ENCODE measurements around the gene MAPK7.

The MAPK7 gene

GRCh38 chr17:19378416-19379360 lies at the start of gene MAPK7:
Gene MAPK7, plus strand, starts transcription at chr17:19378498. Its CDS starts 403 bp downstream, at chr17:19378901.
- Histone ChIP-seq H3K9me3 (ENCODE audit: control insufficient read depth, insufficient read depth, low read depth, low read length) (no peaks in the 10 kb centered on the region), H3K4me1 (ENCODE audit: control insufficient read depth, insufficient read depth, low read length) (peaks cover 8% of the 10 kb centered on the region), H3K36me3 (ENCODE audit: control insufficient read depth in 2 of 2, insufficient read depth in 1 of 2, low read length in 2 of 2) (peaks cover 18 to 46% of the 10 kb centered on the region in 2 experiments; a peak in 2 of 3 replicates), H3K4me3 (ENCODE audit: low read depth, low read length) (peak within 1 kb of the TSS; percentile 80), H3K27ac (ENCODE audit: extremely low read depth, low read depth, low read length) (peak within 1 kb of the TSS; percentile 72)
- POLR2A ChIA-PET = interaction anchor here (0.6 to 2.5 kb wide), 29 partner anchors 9 to 777 kb away, joined by 3 to 57 read pairs (median 4); partner anchors contain the start of genes ALDH3A2, B9D1, MFAP4 and RNF112
- CTCF ChIA-PET = interaction anchor here (0.6 to 3.9 kb wide), 5 partner anchors 13 to 427 kb away, joined by 4 to 33 read pairs (median 7); partner anchors contain the start of gene B9D1
- TF ChIP-seq ZNF26 (tag by site-specific recombination; IDR thresholded peaks at IDR 0.05) = no peak
- TF ChIP-seq ZNF248 (tag by site-specific recombination; IDR thresholded peaks at IDR 0.05) = no peak
- TF ChIP-seq ZSCAN23 (tag by site-specific recombination; IDR thresholded peaks at IDR 0.05) = no peak
- TF ChIP-seq ZFP69B (tag by site-specific recombination; IDR thresholded peaks at IDR 0.05) = peak; percentile 62; the same call in 1 of the 2 replicates
- TF ChIP-seq SCRT1 (tag by site-specific recombination; IDR thresholded peaks at IDR 0.05; ENCODE audit: borderline replicate concordance) = no peak
- no peak for TF ChIP-seq ZNF404 (tag by site-specific recombination; IDR thresholded peaks at IDR 0.05)
- TF ChIP-seq ZNF624 (tag by site-specific recombination; IDR thresholded peaks at IDR 0.05) = no peak
- TF ChIP-seq ZNF558 (tag by site-specific recombination; IDR thresholded peaks at IDR 0.05) = no peak
- TF ChIP-seq GLI2 (tag by site-specific recombination; IDR thresholded peaks at IDR 0.05; ENCODE audit: borderline replicate concordance, low read depth) = no peak
- TF ChIP-seq SCRT2 (tag by site-specific recombination; IDR thresholded peaks at IDR 0.05) = no peak
- TF ChIP-seq ZSCAN18 (tag by site-specific recombination; IDR thresholded peaks at IDR 0.05) = no peak
- no peak for TF ChIP-seq ZNF548 (tag by site-specific recombination; IDR thresholded peaks at IDR 0.05)
- TF ChIP-seq ZBTB17 (tag by site-specific recombination; IDR thresholded peaks at IDR 0.05) = no peak
- no peak for TF ChIP-seq ZNF324 (tag by site-specific recombination; IDR thresholded peaks at IDR 0.05)
- no peak for TF ChIP-seq ZNF76 (tag by site-specific recombination; IDR thresholded peaks at IDR 0.05; ENCODE audit: borderline replicate concordance, low read depth)
- 0 out of 2 replicates have a peak, but pooled peaks have one; percentile 19 for TF ChIP-seq ZNF580 (tag by site-specific recombination; IDR thresholded peaks at IDR 0.05)
- no peak for TF ChIP-seq ZNF138 (tag by site-specific recombination; IDR thresholded peaks at IDR 0.05; ENCODE audit: borderline replicate concordance)
- peak; percentile 39 for TF ChIP-seq ZIC2 (tag by site-specific recombination; IDR thresholded peaks at IDR 0.05)
- TF ChIP-seq HOXC10 (CRISPR knock-in tag; IDR thresholded peaks at IDR 0.05) = no peak
- TF ChIP-seq ZNF600 (tag by site-specific recombination; IDR thresholded peaks at IDR 0.05) = no peak
- no peak for TF ChIP-seq ZNF792 (tag by site-specific recombination; IDR thresholded peaks at IDR 0.05)
- TF ChIP-seq ZNF394 (tag by site-specific recombination; IDR thresholded peaks at IDR 0.05; ENCODE audit: borderline replicate concordance) = no peak
- no peak for TF ChIP-seq ZNF16 (tag by site-specific recombination; IDR thresholded peaks at IDR 0.05; ENCODE audit: low read depth)
- peak; percentile 6; the same call in 1 of the 2 replicates for TF ChIP-seq HIC1 (tag by site-specific recombination; IDR thresholded peaks at IDR 0.05)
- no peak for TF ChIP-seq PRDM1 (tag by site-specific recombination; IDR thresholded peaks at IDR 0.05)
- TF ChIP-seq PRDM2 (tag by site-specific recombination; IDR thresholded peaks at IDR 0.05; ENCODE audit: borderline replicate concordance) = no peak; the same call in 1 of the 2 replicates
